PC-3 (cell line): ENCODE measurements around the gene KIAA1614.

Experiments
- CTCF ChIP-seq: fragments of 300-600 bp; sonication (generic); conservative IDR thresholded peaks from 2 replicates; pipeline ENCODE4 v1.5.1; 2017; ENCODE audit warnings: antibody characterized with exemption, low read depth, mild to moderate bottlenecking, low read length
- EZH2 ChIP-seq: fragments of 300-600 bp; sonication (generic); IDR thresholded peaks from one replicate; pipeline ENCODE4 v1.6.1; 2017; ENCODE audit warnings: antibody characterized with exemption, mild to moderate bottlenecking, low read length; ENCODE audit not compliant: unreplicated experiment
- EZH2phosphoT487 ChIP-seq: fragments of 300-600 bp; sonication (generic); IDR thresholded peaks from 2 replicates; pipeline ENCODE4 v1.6.1; 2018; ENCODE audit warnings: mild to moderate bottlenecking, antibody characterized with exemption, low read length, borderline replicate concordance

GRCh38 chr1:180921386-180921785 is 8.7 kb downstream of the KIAA1614 start:
- TF ChIP-seq CTCF (no peak), EZH2phosphoT487 (no peak), EZH2 (no peak)
